H9 (cell line): ENCODE results near the gene MTARC2. TPM values are rescaled to one million over a fixed set of nuclear protein-coding genes. Genes with fewer than 3 reads are reported as not detected.

Experiments used
- DNase-seq: peaks from one replicate; pipeline ENCODE4 v3.0.0-alpha.2; 2017
- H2AFZ ChIP-seq: one replicate; pipeline ENCODE4 v1.6.1; 2013; ENCODE audit warnings: mild to moderate bottlenecking, low read length, control low read depth, moderate library complexity
- H2AK5ac ChIP-seq: 2 replicates; pipeline ENCODE4 v1.6.1; 2013; ENCODE audit warnings: low read length, control low read depth, mixed read lengths; ENCODE audit not compliant: insufficient read length
- H2BK120ac ChIP-seq: one replicate; pipeline ENCODE4 v1.6.1; 2013; ENCODE audit warnings: low read depth, mild to moderate bottlenecking, low read length, control low read depth, inconsistent platforms; ENCODE audit not compliant: poor library complexity, severe bottlenecking
- H2BK12ac ChIP-seq: 2 replicates; pipeline ENCODE4 v1.6.1; 2013; ENCODE audit warnings: low read length, control low read depth, mixed read lengths, low read depth; ENCODE audit not compliant: insufficient read length
- H2BK15ac ChIP-seq: 2 replicates; pipeline ENCODE4 v1.6.1; 2013; ENCODE audit warnings: low read depth, low read length, control low read depth
- H2BK20ac ChIP-seq: one replicate; pipeline ENCODE4 v1.6.1; 2013; ENCODE audit warnings: low read depth, mild to moderate bottlenecking, low read length, control low read depth, inconsistent platforms; ENCODE audit not compliant: poor library complexity, severe bottlenecking
- H2BK5ac ChIP-seq: 2 replicates; pipeline ENCODE4 v1.6.1; 2013; ENCODE audit warnings: low read length, control low read depth, mixed read lengths; ENCODE audit not compliant: insufficient read length
- H3K14ac ChIP-seq: 2 replicates; pipeline ENCODE4 v1.6.1; 2013; ENCODE audit warnings: low read length, control low read depth; ENCODE audit not compliant: insufficient read depth
- H3K18ac ChIP-seq: 2 replicates; pipeline ENCODE4 v1.6.1; 2013; ENCODE audit warnings: low read depth, mild to moderate bottlenecking, mixed read lengths, low read length, control low read depth; ENCODE audit not compliant: insufficient read length
- H3K23ac ChIP-seq: 2 replicates; pipeline ENCODE4 v1.6.1; 2013; ENCODE audit warnings: low read length, control low read depth, mixed read lengths, low read depth; ENCODE audit not compliant: insufficient read length
- H3K23me2 ChIP-seq: 2 replicates; pipeline ENCODE4 v1.6.1; 2013; ENCODE audit warnings: low read depth, mild to moderate bottlenecking, mixed read lengths, low read length, control low read depth; ENCODE audit not compliant: insufficient read length, poor library complexity, severe bottlenecking
- H3K27ac ChIP-seq: 2 replicates; pipeline ENCODE4 v1.5.1; 2013; ENCODE audit warnings: low read length, control low read depth, mixed read lengths, low read depth; ENCODE audit not compliant: insufficient read length
- H3K27me3 ChIP-seq: 2 replicates; pipeline ENCODE4 v1.6.1; 2013; ENCODE audit warnings: low read length, control low read depth, inconsistent platforms; ENCODE audit not compliant: insufficient read depth
- H3K4ac ChIP-seq: 2 replicates; pipeline ENCODE4 v1.6.1; 2013; ENCODE audit warnings: low read depth, mild to moderate bottlenecking, control low read depth, inconsistent platforms, low read length, moderate library complexity
- H3K4me1 ChIP-seq: 2 replicates; pipeline ENCODE4 v1.6.1; 2013; ENCODE audit warnings: low read length, control low read depth, inconsistent platforms; ENCODE audit not compliant: insufficient read depth
- H3K4me2 ChIP-seq: 2 replicates; pipeline ENCODE4 v1.6.1; 2013; ENCODE audit warnings: low read length, control low read depth, mixed read lengths; ENCODE audit not compliant: insufficient read length, insufficient read depth
- H3K56ac ChIP-seq: 2 replicates; pipeline ENCODE4 v1.6.1; 2013; ENCODE audit warnings: low read depth, mild to moderate bottlenecking, mixed read lengths, low read length, control low read depth; ENCODE audit not compliant: insufficient read length
- H3K79me1 ChIP-seq: 2 replicates; pipeline ENCODE4 v1.6.1; 2013; ENCODE audit warnings: low read depth, mild to moderate bottlenecking, moderate library complexity, low read length, control low read depth, inconsistent platforms; ENCODE audit not compliant: insufficient read depth, poor library complexity, severe bottlenecking
- H3K79me2 ChIP-seq: 2 replicates; pipeline ENCODE4 v1.6.1; 2013; ENCODE audit warnings: low read length, control low read depth, inconsistent platforms; ENCODE audit not compliant: insufficient read depth
- H3K9ac ChIP-seq: 2 replicates; pipeline ENCODE4 v1.6.1; 2013; ENCODE audit warnings: low read length, control low read depth, mixed read lengths; ENCODE audit not compliant: insufficient read length; ENCODE audit errors: extremely low read depth
- H3K9me3 ChIP-seq: one replicate; pipeline ENCODE4 v1.6.1; 2013; ENCODE audit warnings: low read depth, low read length, inconsistent platforms; ENCODE audit not compliant: control insufficient read depth
- H3T11ph ChIP-seq: one replicate; pipeline ENCODE4 v1.6.1; 2013; ENCODE audit warnings: mild to moderate bottlenecking, low read length, control low read depth, inconsistent platforms
- H4K20me1 ChIP-seq: one replicate; pipeline ENCODE4 v1.6.1; 2013; ENCODE audit not compliant: control insufficient read depth, insufficient read length, insufficient read depth
- H4K5ac ChIP-seq: 2 replicates; pipeline ENCODE4 v1.6.1; 2013; ENCODE audit warnings: low read depth, mild to moderate bottlenecking, mixed read lengths, low read length, control low read depth; ENCODE audit not compliant: insufficient read length
- H4K8ac ChIP-seq: replicated peaks from 2 replicates; pipeline ENCODE4 v1.6.1; 2013; ENCODE audit warnings: low read length, control low read depth, mixed read lengths, low read depth; ENCODE audit not compliant: insufficient read length
- H4K91ac ChIP-seq: 2 replicates; pipeline ENCODE4 v1.6.1; 2013; ENCODE audit warnings: low read depth, mild to moderate bottlenecking, moderate library complexity, mixed read lengths, low read length, control low read depth; ENCODE audit not compliant: insufficient read length
- H3K27ac Mint-ChIP-seq, 3 experiments: 2 replicates in 2 of 3; 3 replicates in 1 of 3; pipeline ENCODE4 v1.8.0; 2020 to 2021; ENCODE audit warnings: mixed read lengths in 3 of 3, mild to moderate bottlenecking in 1 of 3, moderate library complexity in 1 of 3
- H3K27me3 Mint-ChIP-seq: 2 replicates; pipeline ENCODE4 v1.8.0; 2021; ENCODE audit warnings: low read depth, mild to moderate bottlenecking, moderate library complexity, mixed read lengths
- H3K36me3 Mint-ChIP-seq, 3 experiments: 2 replicates in 2 of 3; 3 replicates in 1 of 3; pipeline ENCODE4 v1.8.0; 2020 to 2021; ENCODE audit warnings: low read depth in 3 of 3, mixed read lengths in 3 of 3; ENCODE audit not compliant: insufficient read depth in 1 of 3
- H3K4me1 Mint-ChIP-seq, 2 experiments: 2 replicates each; pipeline ENCODE4 v1.8.0; 2020; ENCODE audit warnings: mixed read lengths in 2 of 2
- H3K4me3 Mint-ChIP-seq, 2 experiments: 2 replicates in 1 of 2; 3 replicates in 1 of 2; pipeline ENCODE4 v1.8.0; 2020 to 2021; ENCODE audit warnings: mild to moderate bottlenecking in 2 of 2, mixed read lengths in 2 of 2, moderate library complexity in 1 of 2
- H3K9me3 Mint-ChIP-seq, 2 experiments: 2 replicates in 1 of 2; 3 replicates in 1 of 2; pipeline ENCODE4 v1.8.0; 2020; ENCODE audit warnings: mild to moderate bottlenecking in 2 of 2, mixed read lengths in 2 of 2, moderate library complexity in 1 of 2
- WGBS: extraction: QIAGEN DNeasy Blood & Tissue Kit; methylation state at CpG from one replicate; pipeline ENCODE4 v1.1.7; 2013; ENCODE audit warnings: missing lambda C conversion rate, low lambda C conversion rate, mixed read lengths; ENCODE audit not compliant: insufficient read length; ENCODE audit errors: extremely low coverage; 5-methylcytosine and 5-hydroxymethylcytosine counted together
- total RNA-seq: library from RNA; stranded (reverse); gene quantifications from 2 replicates; pipeline ENCODE4 v1.2.1, GENCODE V29; 2021
- TF ChIP-seq, protein P1 (sequence below): fragments of 200-600 bp; sonication (generic); conservative IDR thresholded peaks from 3 replicates; pipeline ENCODE4 v1.8.0; 2021; ENCODE audit warnings: antibody characterized with exemption, mild to moderate bottlenecking

MTARC2 gene
- total RNA-seq, 1 experiment from 2014 or later: 7.7 TPM

DNA sequence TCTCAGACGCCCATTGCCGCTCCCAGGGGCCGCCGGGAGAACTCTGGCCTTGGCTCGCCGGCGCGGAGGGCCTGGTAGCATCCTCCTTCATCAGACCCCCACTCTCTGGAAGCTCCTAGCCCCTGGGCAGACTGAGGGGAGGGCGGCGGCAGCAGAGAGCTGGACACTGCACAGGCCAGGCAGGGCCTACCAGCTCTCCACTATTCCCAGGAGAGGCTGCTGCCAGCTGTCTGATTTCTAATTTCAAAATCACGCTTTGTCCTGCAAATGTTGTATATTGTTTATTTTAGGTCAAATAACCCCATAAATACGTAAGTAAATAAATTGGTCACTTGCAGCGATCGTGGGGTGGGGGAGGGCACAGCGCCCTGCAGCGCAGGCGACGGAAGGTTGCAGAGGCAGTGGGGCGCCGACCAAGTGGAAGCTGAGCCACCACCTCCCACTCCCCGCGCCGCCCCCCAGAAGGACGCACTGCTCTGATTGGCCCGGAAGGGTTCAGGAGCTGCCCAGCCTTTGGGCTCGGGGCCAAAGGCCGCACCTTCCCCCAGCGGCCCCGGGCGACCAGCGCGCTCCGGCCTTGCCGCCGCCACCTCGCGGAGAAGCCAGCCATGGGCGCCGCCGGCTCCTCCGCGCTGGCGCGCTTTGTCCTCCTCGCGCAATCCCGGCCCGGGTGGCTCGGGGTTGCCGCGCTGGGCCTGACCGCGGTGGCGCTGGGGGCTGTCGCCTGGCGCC lies 38.4 kb downstream of the MTARC2 start, which contains the start of gene MTARC1:
MTARC1 (plus strand) TSS at position 577 of the 732 bp plus-strand sequence; CDS start at position 609, 32 bp downstream.
- H3K36me3 Mint-ChIP-seq: peaks cover 5 to 13% (median 11%) of the 10 kb centered on the region in 3 experiments
- DNase-seq: peak; percentile 90
- Histone ChIP-seq H3K27me3 (no peaks in the 10 kb centered on the region), H3K79me1 (peaks cover 2% of the 10 kb centered on the region), H2BK15ac (no peak within 1 kb of the TSS; the same call in 1 of the 2 replicates), H3K4ac (no peak within 1 kb of the TSS; the same call in 1 of the 2 replicates), H3K4me1 (peaks cover 4% of the 10 kb centered on the region; the same call in 1 of the 2 replicates), H3K23ac (no peak within 1 kb of the TSS), H3K9me3 (no peaks in the 10 kb centered on the region), H3K14ac (peak within 1 kb of the TSS; percentile 90), H2BK120ac (no peak within 1 kb of the TSS), H3K56ac (no peak within 1 kb of the TSS), H2AK5ac (no peak within 1 kb of the TSS), H3K18ac (peak within 1 kb of the TSS; percentile 87), H4K91ac (no peak within 1 kb of the TSS), H3K4me2 (peak within 1 kb of the TSS; percentile 71), H2BK12ac (no peak within 1 kb of the TSS), H3K9ac (peak within 1 kb of the TSS; percentile 66), H4K8ac (no peak within 1 kb of the TSS), H3K27ac (no peak within 1 kb of the TSS), H2AFZ (no peak within 1 kb of the TSS), H4K5ac (no peak within 1 kb of the TSS), H2BK5ac (no peak within 1 kb of the TSS), H2BK20ac (no peak within 1 kb of the TSS), H3K23me2 (peaks cover 8% of the 10 kb centered on the region), H3T11ph (no peak within 1 kb of the TSS), H4K20me1 (no peaks in the 10 kb centered on the region), H3K79me2 (no peaks in the 10 kb centered on the region)
- H3K4me1 Mint-ChIP-seq: peaks cover 22 to 26% of the 10 kb centered on the region in 2 experiments
- H3K27me3 Mint-ChIP-seq: peaks cover 2% of the 10 kb centered on the region; the same call in 1 of the 2 replicates
- WGBS: no CpG with 5 or more reads among the region's 56 CpGs
- peak within 1 kb of the TSS; percentile 83 to 87 for H3K4me3 Mint-ChIP-seq
- TF ChIP-seq, protein P1, sequence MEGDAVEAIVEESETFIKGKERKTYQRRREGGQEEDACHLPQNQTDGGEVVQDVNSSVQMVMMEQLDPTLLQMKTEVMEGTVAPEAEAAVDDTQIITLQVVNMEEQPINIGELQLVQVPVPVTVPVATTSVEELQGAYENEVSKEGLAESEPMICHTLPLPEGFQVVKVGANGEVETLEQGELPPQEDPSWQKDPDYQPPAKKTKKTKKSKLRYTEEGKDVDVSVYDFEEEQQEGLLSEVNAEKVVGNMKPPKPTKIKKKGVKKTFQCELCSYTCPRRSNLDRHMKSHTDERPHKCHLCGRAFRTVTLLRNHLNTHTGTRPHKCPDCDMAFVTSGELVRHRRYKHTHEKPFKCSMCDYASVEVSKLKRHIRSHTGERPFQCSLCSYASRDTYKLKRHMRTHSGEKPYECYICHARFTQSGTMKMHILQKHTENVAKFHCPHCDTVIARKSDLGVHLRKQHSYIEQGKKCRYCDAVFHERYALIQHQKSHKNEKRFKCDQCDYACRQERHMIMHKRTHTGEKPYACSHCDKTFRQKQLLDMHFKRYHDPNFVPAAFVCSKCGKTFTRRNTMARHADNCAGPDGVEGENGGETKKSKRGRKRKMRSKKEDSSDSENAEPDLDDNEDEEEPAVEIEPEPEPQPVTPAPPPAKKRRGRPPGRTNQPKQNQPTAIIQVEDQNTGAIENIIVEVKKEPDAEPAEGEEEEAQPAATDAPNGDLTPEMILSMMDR: peak; percentile 12; the same call in 1 of the 3 replicates
- H3K27ac Mint-ChIP-seq: peak within 1 kb of the TSS in 2 of 3 experiments; percentile 95 to 96; a peak in 3 of 7 replicates
- no peaks in the 10 kb centered on the region; a peak in 1 of 5 replicates for H3K9me3 Mint-ChIP-seq
